ENCODE data around the gene VPS45.
A peak's percentile ranks its signal among the peaks of the same experiment; 100 is the strongest.

Gene VPS45

GRCh38 chr1:150162862-150163706 lies 95.5 kb downstream of the VPS45 start (continued):
- TF ChIP-seq ZBTB26 (tag by site-specific recombination; optimal IDR thresholded peaks at IDR 0.05): peak; percentile 44
- TF ChIP-seq ZNF639 (tag by site-specific recombination; IDR thresholded peaks at IDR 0.05): no peak; the same call in 1 of the 2 replicates
- no peak for TF ChIP-seq ELK4 (IDR thresholded peaks at IDR 0.05; ENCODE audit: borderline replicate concordance, low read depth, low read length)
- no peak for TF ChIP-seq ZNF132 (tag by site-specific recombination; IDR thresholded peaks at IDR 0.05; ENCODE audit: borderline replicate concordance)
- no peak for TF ChIP-seq SETDB1 (IDR thresholded peaks at IDR 0.05; ENCODE audit: insufficient read length, low read length)
- no peak for TF ChIP-seq ZNF155 (tag by site-specific recombination; IDR thresholded peaks at IDR 0.05)
- TF ChIP-seq ZNF18 (tag by site-specific recombination; IDR thresholded peaks at IDR 0.05): no peak
- TF ChIP-seq ZNF292 (tag by site-specific recombination; IDR thresholded peaks at IDR 0.05; ENCODE audit: borderline replicate concordance, low read depth): no peak
- TF ChIP-seq ZNF248 (tag by site-specific recombination; IDR thresholded peaks at IDR 0.05): no peak
- TF ChIP-seq ZNF660 (tag by site-specific recombination; IDR thresholded peaks at IDR 0.05): no peak
- no peak for TF ChIP-seq ZSCAN18 (tag by site-specific recombination; IDR thresholded peaks at IDR 0.05)
- TF ChIP-seq ZNF704 (tag by site-specific recombination; IDR thresholded peaks at IDR 0.05): no peak
- TF ChIP-seq PRDM1 (tag by site-specific recombination; IDR thresholded peaks at IDR 0.05): peak; percentile 95
- TF ChIP-seq ZFHX2 (tag by site-specific recombination; conservative IDR thresholded peaks at IDR 0.05): peak; percentile 85
- no peak for TF ChIP-seq ZNF211 (tag by site-specific recombination; IDR thresholded peaks at IDR 0.05; ENCODE audit: low read depth)
- no peak for TF ChIP-seq ZNF701 (tag by site-specific recombination; IDR thresholded peaks at IDR 0.05)
- no peak for TF ChIP-seq REPIN1 (tag by site-specific recombination; IDR thresholded peaks at IDR 0.05; ENCODE audit: low read depth)
- TF ChIP-seq OSR2 (tag by site-specific recombination; IDR thresholded peaks at IDR 0.05): peak; percentile 86
- TF ChIP-seq ZNF555 (tag by site-specific recombination; conservative IDR thresholded peaks at IDR 0.05): no peak
- no peak for TF ChIP-seq ZNF513 (tag by site-specific recombination; IDR thresholded peaks at IDR 0.05)
- TF ChIP-seq ZNF140 (tag by site-specific recombination; IDR thresholded peaks at IDR 0.05): no peak
- TF ChIP-seq MEIS1 (CRISPR knock-in tag; IDR thresholded peaks at IDR 0.05; ENCODE audit: borderline replicate concordance): no peak
- no peak for TF ChIP-seq ZNF837 (tag by site-specific recombination; IDR thresholded peaks at IDR 0.05)
- peak; percentile 96 for TF ChIP-seq PATZ1 (tag by site-specific recombination; IDR thresholded peaks at IDR 0.05)
- peak; percentile 60 for TF ChIP-seq SP3 (tag by site-specific recombination; IDR thresholded peaks at IDR 0.05)
- TF ChIP-seq ZNF596 (tag by site-specific recombination; IDR thresholded peaks at IDR 0.05): no peak
